SH-SY5Y (cell line): ENCODE results near the gene EPC1.

Experiments used
- GATA2 ChIP-seq: IDR thresholded peaks from 2 replicates; pipeline ENCODE4 v1.6.1; 2011; ENCODE audit warnings: mild to moderate bottlenecking, low read depth, low read length
- GATA3 ChIP-seq: IDR thresholded peaks from 2 replicates; pipeline ENCODE4 v1.6.1; 2011; ENCODE audit warnings: low read depth, mild to moderate bottlenecking, low read length, moderate library complexity

DNA sequence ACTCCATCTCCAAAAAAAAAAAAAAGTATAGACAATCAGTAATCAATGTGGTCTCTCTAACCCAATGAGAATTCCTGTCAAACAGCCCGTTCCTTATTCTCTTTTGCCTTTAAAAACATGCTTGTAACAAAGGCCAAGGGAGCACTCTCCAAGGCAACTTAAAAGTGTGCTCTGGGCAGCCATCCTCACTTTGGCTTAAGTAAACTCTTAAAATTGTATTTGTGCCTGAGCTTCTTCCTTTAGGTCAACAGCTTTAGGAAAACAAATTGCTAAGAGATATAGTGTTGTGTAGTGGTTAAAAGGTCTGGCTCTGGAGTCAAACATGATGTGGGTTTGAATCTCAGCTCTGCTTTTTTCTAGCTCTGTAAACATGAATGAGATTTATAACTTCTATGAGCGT is 13.9 kb upstream of the EPC1 start:
- TF ChIP-seq GATA2, result no peak
- no peak for TF ChIP-seq GATA3
